Measurements from ENCODE around the gene BCL7B.
"Not testable (repeated sequence)": the region's sequence is repeated elsewhere in the genome, so short reads cannot be mapped to it uniquely, and the experiment has no call there.

BCL7B gene

DNA sequence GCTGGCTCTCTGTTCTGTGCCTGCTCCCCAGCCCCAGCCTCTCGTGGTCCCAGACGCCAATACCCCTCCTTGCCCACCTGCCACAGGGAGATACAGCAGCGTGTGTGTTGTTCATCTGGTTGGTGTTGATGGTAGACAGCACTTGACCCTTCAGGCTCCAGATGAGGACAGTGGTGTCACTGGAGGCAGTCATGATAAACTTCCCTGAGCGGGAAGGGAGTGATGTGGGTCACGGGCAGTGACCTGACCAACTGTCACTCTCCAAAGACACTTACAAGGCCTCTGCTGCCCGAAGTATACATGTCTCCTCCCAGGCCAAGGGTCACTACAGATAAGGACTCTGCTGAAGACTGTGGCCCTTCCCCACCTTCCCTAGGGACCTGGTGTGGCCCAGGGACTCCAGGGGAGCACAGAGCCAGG, 15.3 kb upstream of the BCL7B start:
- DNase-seq (ENCODE audit: low spot score): no peak

- DNase-seq (ENCODE audit: low spot score): no peak
These were observed 13.5 kb upstream of the BCL7B start for GRCh38 chr7:73570977-73571376.

DNA sequence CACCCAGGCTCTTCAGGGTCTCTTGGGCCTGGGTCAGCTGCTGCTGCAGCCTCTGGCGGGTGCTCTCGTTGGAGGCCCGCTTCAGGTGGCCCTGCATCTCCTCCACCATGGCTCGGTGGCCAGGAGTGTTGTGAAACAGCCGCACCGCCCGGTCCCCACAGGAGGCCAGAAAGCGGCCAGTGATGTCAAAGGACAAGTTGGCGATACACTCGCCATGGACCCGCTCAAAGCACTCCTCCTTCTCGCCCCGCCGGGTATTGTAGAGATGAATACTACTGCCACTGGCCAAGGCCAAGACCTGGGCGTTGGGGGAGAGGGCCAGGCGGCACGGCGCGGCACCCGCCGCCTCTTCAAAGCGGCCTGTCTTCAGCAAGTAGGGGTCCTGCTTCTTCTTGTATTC, 13.0 kb upstream of the BCL7B start:
- DNase-seq (ENCODE audit: low spot score): no peak

GRCh38 chr7:73569042-73569608, 11.6 kb upstream of the BCL7B start:
- DNase-seq (ENCODE audit: low spot score): no peak

DNA sequence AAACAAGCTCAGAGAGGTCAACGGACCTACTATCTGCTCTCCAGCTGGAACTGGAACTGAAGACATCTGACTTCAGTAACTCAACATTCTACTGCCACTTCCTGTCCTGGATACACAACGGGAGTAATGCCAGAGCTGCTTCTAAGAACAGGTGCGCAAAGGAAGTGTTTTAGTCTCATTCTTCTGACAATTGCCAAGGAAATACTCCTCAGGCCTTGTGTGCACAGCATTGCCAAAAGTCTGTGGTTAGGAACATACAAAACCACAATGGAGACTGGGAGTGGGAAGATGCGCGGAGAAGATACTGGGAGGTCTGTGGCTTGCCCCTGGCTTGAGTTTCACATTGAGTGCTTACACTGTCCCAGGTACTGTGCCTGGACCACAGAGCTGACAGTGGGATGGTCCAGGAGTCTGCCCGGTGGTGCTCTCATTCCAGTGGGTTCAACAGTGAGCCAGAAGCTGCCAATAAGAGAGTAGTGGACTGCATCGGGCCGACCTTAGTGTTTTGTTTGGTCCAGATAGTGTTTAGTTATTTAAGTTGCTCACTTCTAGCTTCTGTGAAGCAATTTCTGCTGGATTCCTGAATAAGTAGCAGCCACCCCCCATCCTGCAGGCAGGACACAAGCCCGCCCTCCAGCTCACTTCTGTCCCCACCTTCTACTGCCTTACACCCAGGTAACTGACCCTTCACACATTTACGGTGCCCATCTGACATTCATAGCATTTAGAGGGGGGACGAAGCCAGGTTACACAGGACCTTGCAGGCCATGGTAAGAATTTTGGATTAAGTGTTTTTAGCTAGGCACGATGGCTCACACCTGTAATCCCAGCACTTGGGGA, 10.6 kb upstream of the BCL7B start:
- DNase-seq (ENCODE audit: low spot score): no peak

DNA sequence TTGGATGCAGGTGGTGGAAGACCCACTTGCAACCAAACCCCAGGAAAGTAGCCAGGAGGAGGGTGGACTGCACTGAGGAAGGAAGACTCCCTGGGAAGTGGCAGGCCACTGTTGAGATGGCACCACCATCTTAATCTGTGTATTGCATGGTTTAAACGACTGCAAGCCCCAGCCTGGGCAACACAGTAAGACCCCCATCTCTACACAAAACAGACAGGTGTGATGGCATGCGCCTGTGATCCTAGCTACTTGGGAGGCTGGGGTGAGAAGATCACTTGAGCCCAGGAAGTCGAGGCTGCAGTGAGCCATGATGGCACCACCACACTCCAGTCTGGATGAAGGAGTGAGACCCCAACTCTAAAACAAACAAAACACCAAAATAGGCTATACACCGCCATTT, 9.7 kb upstream of the BCL7B start:
- DNase-seq (ENCODE audit: low spot score): no peak

DNA sequence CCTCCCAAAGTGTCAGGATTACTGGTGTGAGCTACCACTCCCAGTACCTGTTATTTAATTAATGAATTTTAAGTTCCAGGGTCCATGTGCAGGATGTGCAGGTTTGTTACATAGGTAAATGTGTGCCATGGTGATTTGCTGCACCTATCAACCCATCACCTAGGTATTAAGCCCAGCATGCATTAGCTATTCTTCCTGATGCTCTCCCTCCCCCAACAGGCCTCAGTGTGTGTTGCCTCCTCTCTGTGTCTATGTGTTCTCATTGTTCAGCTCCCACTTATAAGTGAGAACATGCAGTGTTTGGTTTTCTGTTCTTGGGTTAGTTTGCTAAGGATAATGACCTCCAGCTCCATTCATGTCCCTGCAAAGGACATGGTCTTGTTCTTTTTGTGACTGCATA, 8.9 kb upstream of the BCL7B start:
- not testable (repeated sequence) for DNase-seq (ENCODE audit: low spot score)

DNA sequence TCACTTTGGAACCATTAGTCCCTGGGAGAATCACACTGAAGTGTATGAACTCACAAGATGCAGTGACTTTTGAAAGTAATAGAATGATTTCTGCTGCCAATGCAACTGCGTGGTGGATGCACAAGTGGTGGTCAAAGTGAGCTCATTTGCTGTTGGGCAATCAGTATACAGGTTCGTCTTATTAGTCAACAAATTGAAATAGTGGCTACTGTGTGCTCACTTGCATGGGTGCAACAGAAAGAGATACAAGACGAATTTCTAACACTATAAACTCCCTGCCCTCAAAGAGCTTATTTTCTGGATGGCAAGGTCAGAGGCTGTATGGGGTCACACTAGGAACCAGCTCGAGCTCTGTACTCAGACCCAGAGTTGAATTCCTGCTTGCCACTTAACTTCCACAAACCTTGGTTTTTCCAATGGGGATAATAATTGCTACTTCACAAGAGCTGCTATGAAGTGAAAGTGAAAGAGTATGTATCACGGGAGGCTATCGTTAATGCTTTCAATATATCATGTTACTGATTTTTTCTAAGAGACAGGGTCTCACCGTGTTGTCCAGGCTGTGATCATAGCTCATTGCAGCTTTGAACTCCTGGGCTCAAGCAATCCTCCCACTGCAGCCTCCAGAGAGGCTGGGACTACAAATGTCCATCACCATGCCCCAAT, 8.3 kb upstream of the BCL7B start:
- DNase-seq (ENCODE audit: low spot score): no peak

- no peak for DNase-seq (ENCODE audit: low spot score)
These were observed 2.8 kb upstream of the BCL7B start for GRCh38 chr7:73560109-73560835.

DNA sequence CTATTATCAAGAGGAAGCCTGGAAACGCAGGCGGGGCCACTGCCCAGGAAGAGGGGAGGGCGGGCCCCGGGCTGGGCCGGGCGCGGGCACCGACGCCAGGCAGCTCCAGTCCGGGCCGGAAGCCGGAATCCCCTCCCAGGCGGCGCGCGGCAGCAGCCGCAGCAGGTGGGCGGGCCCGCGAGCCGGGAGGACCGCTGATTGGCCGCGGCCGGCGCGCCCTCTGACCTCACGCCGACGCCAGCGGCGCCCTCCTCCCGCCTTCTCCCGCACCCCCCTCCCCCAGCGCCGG, 438 bp downstream of the BCL7B start:
- peak; percentile 89 for DNase-seq (ENCODE audit: low spot score)

DNA sequence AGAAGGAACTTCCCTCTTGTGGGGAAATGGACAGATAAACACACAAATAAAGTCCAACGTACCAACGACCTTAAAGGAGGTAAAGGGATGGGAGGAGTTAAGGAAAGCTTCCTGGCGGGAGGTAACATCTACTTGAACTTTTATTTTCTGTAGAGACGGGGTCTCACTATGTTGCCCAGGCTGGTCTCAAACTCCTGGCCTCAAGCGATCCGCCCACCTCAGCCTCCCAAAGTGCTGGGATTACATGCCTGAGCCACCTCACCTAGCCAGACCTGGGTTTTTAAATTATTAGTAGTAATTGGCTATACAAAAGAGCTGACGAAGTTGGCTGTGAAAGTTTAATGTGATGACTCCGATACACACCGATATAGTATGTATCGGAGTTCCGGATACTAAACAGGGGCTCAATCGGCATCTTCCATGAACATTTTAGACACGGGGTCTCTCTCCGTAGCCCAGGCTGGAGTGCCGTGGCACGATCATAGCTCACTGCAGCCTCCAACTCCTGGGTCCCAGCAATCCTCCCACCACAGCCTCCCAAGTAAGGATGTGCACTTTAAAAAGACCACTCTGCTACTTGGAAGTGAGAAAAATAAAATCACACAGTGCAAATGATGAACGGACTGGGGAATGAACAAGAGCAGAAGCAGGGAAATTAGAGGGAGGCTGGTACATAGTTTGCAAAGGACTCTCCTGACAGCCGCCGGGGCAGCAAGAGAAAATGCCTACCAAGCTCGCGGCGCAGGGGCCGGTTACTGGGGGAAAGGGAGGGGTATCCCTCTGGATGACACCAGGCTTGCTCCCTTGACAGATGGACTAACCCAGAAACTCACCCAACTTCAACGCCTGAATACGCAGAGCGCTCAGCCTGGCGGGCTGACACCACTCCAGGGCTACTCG, 1.0 kb downstream of the BCL7B start:
- no peak for DNase-seq (ENCODE audit: low spot score)

- no peak for DNase-seq (ENCODE audit: low spot score)
These were observed 2.0 kb downstream of the BCL7B start for GRCh38 chr7:73555411-73555982.

- DNase-seq (ENCODE audit: low spot score): not testable (repeated sequence)
These were observed 7.4 kb downstream of the BCL7B start for GRCh38 chr7:73550093-73550492.

DNA sequence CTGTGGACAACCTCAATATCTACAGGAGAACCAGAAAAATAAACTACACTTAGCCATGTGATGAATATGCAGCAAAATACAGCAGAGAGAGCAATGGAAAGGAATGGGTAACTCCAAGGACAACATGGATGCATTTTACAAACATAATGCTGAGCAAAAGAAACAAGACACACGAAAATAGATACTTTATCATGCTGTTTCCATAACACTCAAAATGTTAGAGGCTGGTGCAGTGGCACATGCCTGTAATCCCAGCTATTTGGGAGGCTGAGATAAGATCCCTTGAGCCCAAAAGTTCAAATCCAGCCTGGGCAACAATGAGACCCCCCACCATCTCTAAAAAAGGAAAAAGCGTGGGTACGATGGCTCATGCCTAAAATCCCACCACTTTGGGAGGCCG, 8.3 kb downstream of the BCL7B start:
- no peak for DNase-seq (ENCODE audit: low spot score)

DNA sequence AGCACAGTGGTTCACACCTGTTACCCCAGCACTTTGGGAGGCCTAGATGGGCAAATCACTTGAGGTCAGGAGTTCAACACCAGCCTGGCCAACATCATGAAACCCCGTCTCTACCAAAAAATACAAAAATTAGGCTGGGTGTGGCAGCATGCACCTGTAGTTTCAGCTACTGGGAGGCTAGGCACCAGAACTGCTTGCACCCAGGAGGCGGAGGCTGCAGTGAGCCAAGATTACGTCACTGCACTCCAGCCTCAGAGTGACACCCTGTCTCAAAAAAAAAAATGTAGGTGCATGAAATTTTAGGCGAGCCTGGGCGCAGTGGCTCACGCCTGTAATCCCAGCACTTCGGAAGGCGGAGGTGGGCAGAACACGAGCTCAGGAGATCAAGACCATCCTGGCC, 9.6 kb downstream of the BCL7B start:
- DNase-seq (ENCODE audit: low spot score): no peak

GRCh38 chr7:73544678-73545077, 12.8 kb downstream of the BCL7B start:
- no peak for DNase-seq (ENCODE audit: low spot score)

- no peak for DNase-seq (ENCODE audit: low spot score)
These were observed 15.8 kb downstream of the BCL7B start for GRCh38 chr7:73541722-73542121.

- DNase-seq (ENCODE audit: low spot score): no peak
These were observed 17.8 kb downstream of the BCL7B start for GRCh38 chr7:73539709-73540108.

- not testable (repeated sequence) for DNase-seq (ENCODE audit: low spot score)
These were observed 19.0 kb downstream of the BCL7B start for GRCh38 chr7:73538510-73538909.

DNA sequence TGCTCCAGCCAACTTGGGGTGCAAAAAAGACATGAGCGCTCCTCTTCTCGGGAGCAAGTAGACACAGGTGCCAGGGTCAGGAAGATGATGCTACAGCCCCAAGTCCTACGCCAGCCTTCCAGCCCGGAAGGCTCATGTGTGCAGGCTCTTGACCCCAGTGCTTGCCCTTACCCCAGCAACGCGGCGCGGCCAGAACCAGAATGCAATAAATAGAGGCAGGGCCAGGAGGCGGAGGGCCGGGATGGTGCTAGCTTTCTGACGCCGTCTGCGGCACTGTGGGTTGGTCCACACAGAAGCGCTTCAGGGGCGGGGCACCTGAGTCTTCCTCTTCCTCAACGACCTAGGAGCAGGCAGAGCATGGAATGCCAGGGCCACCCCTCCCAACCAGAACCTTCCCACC, 20.4 kb downstream of the BCL7B start:
- DNase-seq (ENCODE audit: low spot score): no peak

DNA sequence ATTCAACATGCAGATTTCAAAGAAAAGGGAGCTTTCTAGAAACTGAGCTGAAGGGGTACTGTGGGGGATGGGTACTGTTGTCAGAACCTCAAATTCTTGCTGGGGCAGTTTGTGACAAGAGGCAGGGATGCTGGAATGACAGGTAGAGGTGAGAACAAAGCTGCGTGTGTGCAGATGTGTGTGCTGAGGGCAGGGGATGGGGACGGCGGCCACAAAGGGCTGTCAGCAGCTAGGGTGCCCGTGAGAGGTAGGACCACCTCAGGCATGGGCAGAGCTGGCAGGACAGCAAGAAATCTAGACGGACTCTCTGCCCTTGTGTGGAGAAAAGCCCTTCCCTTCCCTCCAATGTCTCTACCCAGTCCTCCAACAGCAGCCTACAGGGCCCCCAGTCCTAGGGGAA, 21.0 kb downstream of the BCL7B start:
- no peak for DNase-seq (ENCODE audit: low spot score)

All from pons (tissue), 1 donor.